AG09309 (cell line): ENCODE data around the gene LHX2.

Experiments used
- DNase-seq: peaks from one replicate; pipeline ENCODE4 v3.0.0-alpha.2; 2010; ENCODE audit warnings: low read depth
- H3K4me3 ChIP-seq: 2 replicates; pipeline ENCODE4 v1.5.1; 2011; ENCODE audit warnings: mild to moderate bottlenecking, low read depth, low read length, moderate library complexity; ENCODE audit not compliant: control insufficient read depth
- TF ChIP-seq, protein P1 (sequence below): IDR thresholded peaks from 2 replicates; pipeline ENCODE4 v1.5.1; 2011; ENCODE audit warnings: mild to moderate bottlenecking, low read depth, low read length, inconsistent platforms; ENCODE audit not compliant: insufficient read depth, control insufficient read depth; ENCODE audit errors: missing control alignments

LHX2 gene

DNA sequence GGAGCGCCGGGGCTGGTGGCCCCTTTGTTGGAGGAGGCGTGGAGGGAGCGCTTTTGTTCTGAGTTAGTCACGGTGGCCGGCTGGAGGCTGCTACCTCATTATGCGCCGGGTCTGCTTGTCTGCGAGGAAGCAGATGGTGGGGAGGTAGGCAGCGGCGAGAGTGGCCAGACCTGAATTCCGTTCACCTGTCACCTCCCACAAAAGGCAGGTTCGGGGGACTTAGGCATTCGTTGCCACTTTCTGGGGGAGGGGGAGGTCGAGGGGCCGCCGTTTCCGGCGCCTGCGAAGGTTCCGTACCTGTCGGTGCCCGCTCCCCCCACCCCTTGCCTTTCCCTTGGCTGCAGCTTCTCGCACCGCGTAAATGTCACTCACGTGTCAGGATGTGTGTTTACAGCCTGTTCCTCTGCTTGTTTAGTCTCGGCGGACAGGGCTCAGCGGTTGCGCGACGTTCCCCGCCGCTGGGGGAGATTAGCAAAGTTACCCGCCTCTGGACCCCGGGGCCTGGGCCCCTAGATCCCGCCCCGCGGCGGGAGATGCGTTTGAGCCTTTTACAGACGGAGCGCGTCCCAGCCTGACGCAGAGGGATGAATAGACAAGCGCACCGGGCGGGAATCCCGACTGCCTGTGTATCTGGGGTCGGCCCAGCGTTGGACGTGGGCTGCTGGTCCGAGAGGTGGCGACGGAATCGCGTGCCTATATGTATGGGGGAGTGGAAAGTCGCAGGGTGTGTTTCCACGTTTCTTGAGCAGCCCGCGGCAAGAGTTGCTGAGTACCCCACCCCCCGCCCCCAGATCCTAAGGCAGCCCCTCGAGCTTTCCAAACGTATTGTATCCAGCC, 2.7 kb upstream of the LHX2 start:
- no peak for DNase-seq

DNA sequence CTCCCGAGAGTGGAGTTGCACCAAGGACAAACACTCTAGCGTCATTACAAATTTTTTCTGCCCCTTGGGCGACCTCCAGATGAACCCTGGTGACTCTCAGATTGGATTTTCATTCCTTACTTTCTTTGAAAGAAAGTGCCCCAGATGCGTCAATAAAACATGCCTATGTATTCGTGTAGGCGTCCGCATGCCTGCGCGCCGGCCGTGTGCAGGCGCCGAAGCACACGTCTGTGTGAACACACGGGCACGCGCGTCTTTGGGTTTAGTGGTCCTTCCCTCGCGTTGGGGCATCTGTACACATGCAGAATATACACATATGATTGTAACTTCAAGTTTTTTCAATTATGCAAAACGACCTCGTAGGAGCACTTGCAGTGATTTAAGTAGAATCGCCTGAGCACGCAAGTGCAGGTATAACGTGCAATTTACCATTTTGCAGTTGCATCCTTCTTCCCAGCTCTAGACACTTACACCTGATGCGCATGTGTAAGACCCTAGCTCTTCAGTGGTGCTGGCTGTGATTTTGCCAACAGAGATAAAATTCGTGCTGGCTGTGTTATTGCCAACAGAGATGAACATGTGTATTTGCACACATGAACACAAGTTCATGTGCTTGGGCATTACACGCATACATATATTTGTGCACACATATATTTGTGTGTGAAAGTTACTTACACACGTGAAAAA, 1.9 kb upstream of the LHX2 start:
- no peak for DNase-seq
- no peak overlapping the region for H3K4me3 ChIP-seq
- TF ChIP-seq, protein P1, sequence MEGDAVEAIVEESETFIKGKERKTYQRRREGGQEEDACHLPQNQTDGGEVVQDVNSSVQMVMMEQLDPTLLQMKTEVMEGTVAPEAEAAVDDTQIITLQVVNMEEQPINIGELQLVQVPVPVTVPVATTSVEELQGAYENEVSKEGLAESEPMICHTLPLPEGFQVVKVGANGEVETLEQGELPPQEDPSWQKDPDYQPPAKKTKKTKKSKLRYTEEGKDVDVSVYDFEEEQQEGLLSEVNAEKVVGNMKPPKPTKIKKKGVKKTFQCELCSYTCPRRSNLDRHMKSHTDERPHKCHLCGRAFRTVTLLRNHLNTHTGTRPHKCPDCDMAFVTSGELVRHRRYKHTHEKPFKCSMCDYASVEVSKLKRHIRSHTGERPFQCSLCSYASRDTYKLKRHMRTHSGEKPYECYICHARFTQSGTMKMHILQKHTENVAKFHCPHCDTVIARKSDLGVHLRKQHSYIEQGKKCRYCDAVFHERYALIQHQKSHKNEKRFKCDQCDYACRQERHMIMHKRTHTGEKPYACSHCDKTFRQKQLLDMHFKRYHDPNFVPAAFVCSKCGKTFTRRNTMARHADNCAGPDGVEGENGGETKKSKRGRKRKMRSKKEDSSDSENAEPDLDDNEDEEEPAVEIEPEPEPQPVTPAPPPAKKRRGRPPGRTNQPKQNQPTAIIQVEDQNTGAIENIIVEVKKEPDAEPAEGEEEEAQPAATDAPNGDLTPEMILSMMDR, result no peak

More for the DNA sequence above, 2.7 kb upstream of the LHX2 start:
- TF ChIP-seq, protein P1, result no peak
- peak overlapping the region; percentile 34 for H3K4me3 ChIP-seq

DNA sequence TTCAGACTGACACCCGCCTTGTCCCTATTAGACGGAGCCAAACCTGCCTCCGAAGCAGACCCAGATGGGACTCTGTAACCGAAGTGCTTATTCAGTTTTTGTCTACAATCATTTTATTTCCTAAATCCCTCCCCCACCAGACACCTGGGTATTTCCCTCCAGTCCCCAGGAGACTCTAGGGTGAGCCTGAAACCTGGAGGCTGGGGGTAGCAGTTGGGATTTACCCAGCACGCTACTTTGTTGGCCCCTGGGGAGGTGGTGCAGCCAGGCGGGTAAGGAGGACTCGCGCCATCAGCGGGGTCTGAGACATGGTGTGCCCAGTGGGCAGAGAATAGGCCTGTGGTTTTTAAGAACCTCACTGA, 1.3 kb upstream of the LHX2 start:
- TF ChIP-seq, protein P1, result no peak
- DNase-seq, result no peak
- no peak overlapping the region for H3K4me3 ChIP-seq

DNA sequence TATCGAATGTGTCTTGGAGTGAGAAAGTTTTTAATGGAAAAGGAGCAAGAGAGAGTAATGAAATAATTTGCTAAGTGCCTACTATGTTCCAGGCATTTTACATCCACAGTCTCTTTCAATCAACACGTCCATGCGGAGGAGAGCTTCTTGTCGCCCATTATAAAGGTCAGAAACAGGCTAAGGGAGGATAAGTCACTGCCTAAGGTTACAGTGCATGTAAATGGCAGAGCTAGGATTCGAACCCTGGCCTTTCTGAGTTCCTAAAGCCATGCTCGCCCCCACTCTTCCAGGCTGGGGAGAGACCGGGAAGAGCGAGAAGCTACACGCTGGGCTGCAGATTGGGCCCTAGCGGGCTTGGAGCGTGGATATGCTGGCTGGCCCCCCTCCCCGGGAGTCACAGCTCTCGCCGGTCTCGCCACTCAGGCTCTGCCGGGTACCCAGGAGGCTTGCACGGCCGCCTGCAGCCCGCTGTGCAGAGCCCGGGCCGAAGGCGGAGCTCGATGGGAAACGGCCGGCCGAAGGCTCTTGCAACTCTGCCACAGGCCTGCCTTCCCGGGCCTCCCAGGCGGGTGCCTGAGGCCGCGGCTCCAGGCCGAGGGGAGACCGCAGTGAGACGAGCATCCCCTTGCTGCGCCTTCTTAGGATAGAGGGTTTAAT, 775 bp upstream of the LHX2 start:
- TF ChIP-seq, protein P1, result no peak
- DNase-seq, result no peak
- H3K4me3 ChIP-seq, result peak overlapping the region; percentile 75

DNA sequence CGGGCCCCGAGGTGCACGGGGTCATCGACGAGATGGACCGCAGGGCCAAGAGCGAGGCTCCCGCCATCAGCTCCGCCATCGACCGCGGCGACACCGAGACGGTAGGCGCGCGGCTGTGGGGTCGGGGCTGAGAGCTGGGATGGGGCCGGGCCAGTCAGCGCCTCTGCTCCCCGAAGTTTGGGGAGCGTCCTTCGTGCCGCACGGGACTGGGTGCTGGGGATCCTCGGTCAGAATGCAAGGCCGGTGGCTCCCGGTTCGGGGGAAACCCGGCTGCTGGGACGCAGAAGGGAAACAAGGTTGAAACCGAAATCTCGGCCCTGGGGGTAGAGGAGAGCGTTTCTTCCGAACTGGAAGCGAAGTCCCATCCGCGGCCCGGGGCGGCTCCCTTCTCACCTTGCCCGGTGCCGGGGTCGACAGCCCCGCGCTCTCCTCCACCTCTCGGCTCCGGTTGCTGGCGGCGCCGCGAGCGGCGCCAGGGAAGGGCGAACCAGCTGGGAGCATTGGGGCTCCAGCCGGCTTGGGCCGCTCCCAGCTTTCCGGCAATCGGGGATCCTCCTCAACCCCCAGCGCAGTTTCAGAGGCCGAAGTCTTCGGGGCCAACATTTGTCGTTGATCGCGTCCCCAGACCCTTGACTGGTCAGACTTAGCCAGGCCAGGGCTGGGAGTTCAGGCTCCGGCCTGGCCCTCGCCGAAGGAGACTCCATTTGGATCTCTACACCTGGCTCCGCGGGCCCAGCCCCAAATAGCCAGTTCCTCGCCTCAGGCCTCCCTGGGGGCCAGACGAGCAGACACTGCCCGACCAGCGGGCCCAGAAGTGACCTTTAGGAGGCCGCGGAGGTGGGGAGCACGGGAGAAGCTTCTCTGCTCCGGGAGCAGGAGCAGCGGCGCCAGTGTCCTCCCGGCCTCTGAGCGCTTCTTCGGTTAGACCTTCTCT, 1.1 kb downstream of the LHX2 start:
- DNase-seq, result no peak
- TF ChIP-seq, protein P1, result no peak
- H3K4me3 ChIP-seq, result peak overlapping the region; percentile 75
